K562 (cell line): Measurements from ENCODE around the gene ZBTB2. TPM values are rescaled to one million over a fixed set of nuclear protein-coding genes. Genes with fewer than 3 reads are reported as not detected.

Experiments
- ATAC-seq: fragments of 200-7000 bp; cut with Tn5 transposase; 3 replicates; pipeline ENCODE4 v1.9.1; 2020; ENCODE audit warnings: moderate library complexity
- BruUV-seq: library from RNA; stranded (reverse); fragments of 400-500 nt; replicated peaks from 2 replicates; lab custom pipeline; 2021; lab: Mats Ljungman, UMichigan
- CTCF ChIA-PET: fragments of 300-600 bp; formaldehyde crosslinking; extraction: SDS; loops from one replicate; lab custom pipeline; 2021; ENCODE audit warnings: low intra/inter-chr PET ratio; lab: Yijun Ruan, JAX
- POLR2A ChIA-PET: fragments of 300-600, 350-650 bp; sonication (Branson Sonifier 250); formaldehyde crosslinking; extraction: SDS; loops from one replicate; lab custom pipeline; 2021; ENCODE audit warnings: antibody characterized with exemption, inconsistent platforms; lab: Yijun Ruan, JAX
- DNase-seq, 4 experiments: peaks; one replicate each; pipeline versions ENCODE4 v3.0.0 to v3.0.0-alpha.2; 2011 to 2018; ENCODE audit warnings: low spot score in 3 of 4, mixed read lengths in 3 of 4; ENCODE audit errors: extremely low read depth in 1 of 4
- FAIRE-seq: peaks from 2 replicates; lab custom pipeline; 2011; peaks lifted over from hg19 to GRCh38; lab: Jason Lieb, UNC
- H2AFZ ChIP-seq: 2 replicates; pipeline ENCODE4 v1.6.0; 2011; ENCODE audit warnings: low read depth, low read length, control low read depth, inconsistent platforms
- H3K27ac ChIP-seq: fragments of 200-600 bp; 3 replicates; pipeline ENCODE4 v1.8.0; 2011; ENCODE audit warnings: low read depth, mild to moderate bottlenecking, control low read depth, inconsistent platforms, low read length, moderate library complexity, mixed read lengths; ENCODE audit errors: extremely low read depth
- H3K27me3 ChIP-seq, 2 experiments: fragments of 300-600 bp in 1 of 2; 2 replicates in 1 of 2; 3 replicates in 1 of 2; pipeline versions ENCODE4 v1.6.0 to v1.8.0; 2011; ENCODE audit warnings: inconsistent platforms in 2 of 2, low read length in 2 of 2, mild to moderate bottlenecking in 1 of 2, mixed read lengths in 1 of 2, moderate library complexity in 1 of 2; ENCODE audit not compliant: control insufficient read depth in 2 of 2, insufficient read depth in 2 of 2
- H3K36me3 ChIP-seq: fragments of 300-600 bp; 3 replicates; pipeline ENCODE4 v1.8.0; 2011; ENCODE audit warnings: mild to moderate bottlenecking, low read length, inconsistent platforms; ENCODE audit not compliant: control insufficient read depth, insufficient read depth
- H3K4me1 ChIP-seq, 2 experiments: fragments of 200-600 bp in 1 of 2; replicated peaks in 1 of 2; 2 replicates in 1 of 2; 3 replicates in 1 of 2; pipeline versions ENCODE4 v1.5.1 to v1.8.0; 2011; ENCODE audit warnings: inconsistent platforms in 2 of 2, low read length in 2 of 2, mild to moderate bottlenecking in 1 of 2, mixed read lengths in 1 of 2, moderate library complexity in 1 of 2; ENCODE audit not compliant: control insufficient read depth in 2 of 2, insufficient read depth in 2 of 2
- H3K4me2 ChIP-seq: 2 replicates; pipeline ENCODE4 v1.6.1; 2011; ENCODE audit warnings: low read length, control low read depth, inconsistent platforms, mixed read lengths; ENCODE audit not compliant: insufficient read depth
- H3K4me3 ChIP-seq: fragments of 200-600 bp; sonication (generic), shearing (Covaris generic); 2 replicates; pipeline ENCODE4 v1.5.1; 2016; ENCODE audit warnings: control low read depth, inconsistent platforms
- H3K79me2 ChIP-seq: fragments of 200-600 bp; 3 replicates; pipeline ENCODE4 v1.8.0; 2011; ENCODE audit warnings: low read length, inconsistent platforms; ENCODE audit not compliant: control insufficient read depth, insufficient read depth
- H3K9ac ChIP-seq, 2 experiments: 2 replicates each; pipeline versions ENCODE4 v1.6.0 to v1.6.1; 2011; ENCODE audit warnings: low read depth in 2 of 2, low read length in 2 of 2, control low read depth in 1 of 2, inconsistent platforms in 1 of 2, mild to moderate bottlenecking in 1 of 2, mixed read lengths in 1 of 2; ENCODE audit not compliant: insufficient read depth in 1 of 2
- H3K9me1 ChIP-seq: one replicate; pipeline ENCODE4 v1.6.0; 2011; ENCODE audit warnings: inconsistent platforms, mild to moderate bottlenecking, low read length, moderate library complexity; ENCODE audit not compliant: control insufficient read depth, insufficient read depth
- H3K9me3 ChIP-seq: replicated peaks from 2 replicates; pipeline ENCODE4 v1.5.1; 2011; ENCODE audit warnings: low read depth, low read length, inconsistent platforms; ENCODE audit not compliant: control insufficient read depth, insufficient read depth
- H4K20me1 ChIP-seq: replicated peaks from 2 replicates; pipeline ENCODE4 v1.6.1; 2011; ENCODE audit warnings: low read length, inconsistent platforms, mixed read lengths; ENCODE audit not compliant: control insufficient read depth, insufficient read depth
- HNRNPH1 ChIP-seq: fragments of 200-400 bp; formaldehyde crosslinking; optimal IDR thresholded peaks from 2 replicates; pipeline ENCODE3; 2017; ENCODE audit warnings: low read depth, mild to moderate bottlenecking, low read length, moderate library complexity
- PCBP1 ChIP-seq: fragments of 200-400 bp; formaldehyde crosslinking; IDR thresholded peaks from 2 replicates; pipeline ENCODE4 v1.6.1; 2018; ENCODE audit warnings: mild to moderate bottlenecking, low read depth, low read length; ENCODE audit not compliant: poor library complexity, severe bottlenecking
- PHF8 ChIP-seq: fragments of 200-600 bp; sonication (generic); IDR thresholded peaks from 2 replicates; pipeline ENCODE4 v1.6.1; 2012; ENCODE audit warnings: mixed run types, mild to moderate bottlenecking, inconsistent platforms, low read length, moderate library complexity, borderline replicate concordance
- RAD21 ChIP-seq, 2 experiments: fragments of 250-450 bp in 1 of 2; fragments of 450-650 bp in 1 of 2; sonication (Bioruptor Pico) in 1 of 2; formaldehyde crosslinking in 1 of 2; IDR thresholded peaks in 1 of 2; conservative IDR thresholded peaks in 1 of 2; 2 replicates each; pipeline versions ENCODE4 v1.4.0 to v1.8.0; 2020 to 2022; ENCODE audit warnings: mild to moderate bottlenecking in 2 of 2, moderate library complexity in 1 of 2
- WGBS: fragments of 100-300 bp; shearing (Covaris generic); methylation state at CpG from one replicate; pipeline ENCODE4 v1.1.6; 2016; ENCODE audit warnings: low coverage, mixed read lengths; ENCODE audit not compliant: insufficient coverage; ENCODE audit errors: missing lambda C conversion rate; 5-methylcytosine and 5-hydroxymethylcytosine counted together
- in situ Hi-C: fragments of 300-500 bp; cut with MboI; formaldehyde crosslinking; loops from 4 replicates; pipeline ENCODE4 v1.15.0; 2018; ENCODE audit warnings: inconsistent platforms, mixed read lengths
- intact Hi-C: fragments of 100-400 bp; cut with micrococcal nuclease; formaldehyde crosslinking; loops from 2 replicates; pipeline ENCODE4 v1.14.2; 2022
- polyA plus RNA-seq, 8 experiments: library from polyadenylated mRNA; depleted of rRNA in 4 of 8; stranded (reverse) in 5 of 8; unstranded in 3 of 8; fragments of >200 nt; fragmentation: Nextera tagmentation in 2 of 8; fragmentation: Illumina TruSeq in 1 of 8; extraction: Ambion mirVana in 2 of 8; extraction: Trizol in 1 of 8; gene quantifications; 2 replicates each; pipeline versions ENCODE4 v1.2.1 to v1.2.3, GENCODE V29; 2011 to 2014; ENCODE audit warnings: inconsistent platforms in 1 of 8, missing spikeins in 1 of 8
- total RNA-seq, 7 experiments: library from RNA; depleted of rRNA in 6 of 7; stranded (reverse); fragments of >200 nt in 6 of 7; fragmentation: Illumina TruSeq in 2 of 7; extraction: Trizol in 2 of 7; gene quantifications; 2 replicates each; pipeline versions ENCODE4 v1.2.1 to v1.2.3, GENCODE V29; 2011 to 2021; ENCODE audit warnings: low replicate concordance in 1 of 7
- TF ChIP-seq, protein P1 (sequence below), 2 experiments: fragments of 450-650 bp; formaldehyde crosslinking in 1 of 2; IDR thresholded peaks; 2 replicates each; pipeline versions ENCODE4 v1.4.0 to v1.6.1; 2014 to 2020; ENCODE audit warnings: mild to moderate bottlenecking in 2 of 2, borderline replicate concordance in 1 of 2, low read depth in 1 of 2
- TF ChIP-seq, protein P2 (sequence below), 3 experiments: IDR thresholded peaks in 2 of 3; conservative IDR thresholded peaks in 1 of 3; 2 replicates each; pipeline ENCODE4 v1.5.1; 2011 to 2012; ENCODE audit warnings: low read length in 3 of 3, mild to moderate bottlenecking in 3 of 3, control low read depth in 2 of 3, improper control_type of control experiment in 1 of 3, inconsistent platforms in 1 of 3, low read depth in 1 of 3, mixed read lengths in 1 of 3, moderate library complexity in 1 of 3; ENCODE audit not compliant: insufficient read depth in 2 of 3

ZBTB2 gene
- total and polyA plus RNA-seq, 9 of the 15 experiments (the other 6 are each of a cell fraction or from before 2014, with no cell fraction given): 5.1 to 26.2 (median 16.4) TPM

DNA sequence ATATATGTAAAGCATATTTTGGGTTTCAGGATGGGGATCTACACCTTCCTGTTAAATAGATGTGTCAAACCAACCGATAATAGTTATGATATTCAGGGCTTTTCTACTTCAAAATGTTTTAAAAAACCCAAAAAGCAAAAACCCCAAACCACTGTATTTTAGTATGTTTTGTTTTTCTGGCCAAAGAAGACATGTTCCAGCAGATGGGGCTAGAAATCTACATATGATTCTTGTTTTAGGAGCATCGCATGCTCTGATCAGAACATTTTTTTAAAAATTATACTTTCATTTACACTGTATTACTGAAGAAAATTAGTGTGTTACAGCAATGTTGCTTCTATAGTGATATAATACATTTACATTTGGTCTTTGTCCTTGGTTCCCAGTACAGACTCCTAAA, 49.6 kb upstream of the ZBTB2 start:
- H3K4me2 ChIP-seq: no peak overlapping the region
- 82% methylated on average over 2 of the region's 2 CpGs for WGBS

More for the DNA sequence above, 49.6 kb upstream of the ZBTB2 start:
- H2AFZ ChIP-seq: no peak overlapping the region
- ATAC-seq: no peak
- TF ChIP-seq PHF8 (no peak), HNRNPH1 (no peak), PCBP1 (no peak), RAD21 (CRISPR knock-in tag; conservative IDR thresholded peaks at IDR 0.05 in 1 of 2, IDR thresholded peaks at IDR 0.05 in 1 of 2) (peak in 1 of 2 experiments; percentile 48; a peak in 2 of 4 replicates)
- TF ChIP-seq, protein P1, sequence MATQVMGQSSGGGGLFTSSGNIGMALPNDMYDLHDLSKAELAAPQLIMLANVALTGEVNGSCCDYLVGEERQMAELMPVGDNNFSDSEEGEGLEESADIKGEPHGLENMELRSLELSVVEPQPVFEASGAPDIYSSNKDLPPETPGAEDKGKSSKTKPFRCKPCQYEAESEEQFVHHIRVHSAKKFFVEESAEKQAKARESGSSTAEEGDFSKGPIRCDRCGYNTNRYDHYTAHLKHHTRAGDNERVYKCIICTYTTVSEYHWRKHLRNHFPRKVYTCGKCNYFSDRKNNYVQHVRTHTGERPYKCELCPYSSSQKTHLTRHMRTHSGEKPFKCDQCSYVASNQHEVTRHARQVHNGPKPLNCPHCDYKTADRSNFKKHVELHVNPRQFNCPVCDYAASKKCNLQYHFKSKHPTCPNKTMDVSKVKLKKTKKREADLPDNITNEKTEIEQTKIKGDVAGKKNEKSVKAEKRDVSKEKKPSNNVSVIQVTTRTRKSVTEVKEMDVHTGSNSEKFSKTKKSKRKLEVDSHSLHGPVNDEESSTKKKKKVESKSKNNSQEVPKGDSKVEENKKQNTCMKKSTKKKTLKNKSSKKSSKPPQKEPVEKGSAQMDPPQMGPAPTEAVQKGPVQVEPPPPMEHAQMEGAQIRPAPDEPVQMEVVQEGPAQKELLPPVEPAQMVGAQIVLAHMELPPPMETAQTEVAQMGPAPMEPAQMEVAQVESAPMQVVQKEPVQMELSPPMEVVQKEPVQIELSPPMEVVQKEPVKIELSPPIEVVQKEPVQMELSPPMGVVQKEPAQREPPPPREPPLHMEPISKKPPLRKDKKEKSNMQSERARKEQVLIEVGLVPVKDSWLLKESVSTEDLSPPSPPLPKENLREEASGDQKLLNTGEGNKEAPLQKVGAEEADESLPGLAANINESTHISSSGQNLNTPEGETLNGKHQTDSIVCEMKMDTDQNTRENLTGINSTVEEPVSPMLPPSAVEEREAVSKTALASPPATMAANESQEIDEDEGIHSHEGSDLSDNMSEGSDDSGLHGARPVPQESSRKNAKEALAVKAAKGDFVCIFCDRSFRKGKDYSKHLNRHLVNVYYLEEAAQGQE (IDR thresholded peaks at IDR 0.05; ENCODE audit: borderline replicate concordance): peak; percentile 22; the same call in 1 of the 2 replicates
- TF ChIP-seq, protein P1 (CRISPR knock-in tag; IDR thresholded peaks at IDR 0.05; ENCODE audit: low read depth): no peak
- TF ChIP-seq, protein P2, sequence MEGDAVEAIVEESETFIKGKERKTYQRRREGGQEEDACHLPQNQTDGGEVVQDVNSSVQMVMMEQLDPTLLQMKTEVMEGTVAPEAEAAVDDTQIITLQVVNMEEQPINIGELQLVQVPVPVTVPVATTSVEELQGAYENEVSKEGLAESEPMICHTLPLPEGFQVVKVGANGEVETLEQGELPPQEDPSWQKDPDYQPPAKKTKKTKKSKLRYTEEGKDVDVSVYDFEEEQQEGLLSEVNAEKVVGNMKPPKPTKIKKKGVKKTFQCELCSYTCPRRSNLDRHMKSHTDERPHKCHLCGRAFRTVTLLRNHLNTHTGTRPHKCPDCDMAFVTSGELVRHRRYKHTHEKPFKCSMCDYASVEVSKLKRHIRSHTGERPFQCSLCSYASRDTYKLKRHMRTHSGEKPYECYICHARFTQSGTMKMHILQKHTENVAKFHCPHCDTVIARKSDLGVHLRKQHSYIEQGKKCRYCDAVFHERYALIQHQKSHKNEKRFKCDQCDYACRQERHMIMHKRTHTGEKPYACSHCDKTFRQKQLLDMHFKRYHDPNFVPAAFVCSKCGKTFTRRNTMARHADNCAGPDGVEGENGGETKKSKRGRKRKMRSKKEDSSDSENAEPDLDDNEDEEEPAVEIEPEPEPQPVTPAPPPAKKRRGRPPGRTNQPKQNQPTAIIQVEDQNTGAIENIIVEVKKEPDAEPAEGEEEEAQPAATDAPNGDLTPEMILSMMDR (IDR thresholded peaks at IDR 0.05 in 2 of 3, conservative IDR thresholded peaks at IDR 0.05 in 1 of 3; ENCODE audit: insufficient read depth in 2 of 3, low read depth in 1 of 3, low read length in 3 of 3): peak in 2 of 3 experiments; percentile 18 to 44; a peak in 3 of 6 replicates
- TF ChIP-seq, all 486 proteins: peak for 3
- no peaks in the 10 kb centered on the region for H3K9me3 ChIP-seq
- no peak overlapping the region for H3K4me3 ChIP-seq
- H3K9me1 ChIP-seq: no peaks in the 10 kb centered on the region
- no peak for FAIRE-seq
- H3K79me2 ChIP-seq: peaks cover 75% of the 10 kb centered on the region
- no peaks in the 10 kb centered on the region for H3K27me3 ChIP-seq
- BruUV-seq: no TSS peak
- H3K36me3 ChIP-seq: peaks cover 61% of the 10 kb centered on the region
- intact Hi-C loops: loop anchor here (5.0 kb wide), 1 partner anchor 36 kb away; no protein-coding TSS in a partner anchor
- H3K9ac ChIP-seq: no peak overlapping the region
- DNase-seq: no peak
- no peaks in the 10 kb centered on the region for H4K20me1 ChIP-seq
- ChIA-PET CTCF (interaction anchor here (1.3 kb wide), 2 partner anchors 34 to 35 kb away, joined by 5 to 9 read pairs; no protein-coding TSS in a partner anchor), POLR2A (interaction anchor here (0.9 to 2.0 kb wide), 3 partner anchors 10 to 51 kb away, joined by 4 to 6 read pairs (median 4); no protein-coding TSS in a partner anchor)
- no peaks in the 10 kb centered on the region; a peak in 1 of 5 replicates for H3K4me1 ChIP-seq
- in situ Hi-C loops: no loop called here
- H3K27ac ChIP-seq: no peak overlapping the region
